Hepatocyte (in vitro differentiated cells): ENCODE results near the gene FAM184A. TPM values are rescaled to one million over a fixed set of nuclear protein-coding genes. Genes with fewer than 3 reads are reported as not detected.

ENCODE experiments used
- DNase-seq: peaks from one replicate; pipeline ENCODE4 v3.0.0-alpha.2; 2016; ENCODE audit warnings: low spot score
- H2AFZ ChIP-seq: fragments of 200-600 bp; sonication (generic); 2 replicates; pipeline ENCODE4 v1.6.0; 2016; ENCODE audit warnings: antibody characterized with exemption, mild to moderate bottlenecking
- H3K27ac ChIP-seq: fragments of 200-600 bp; sonication (generic); 2 replicates; pipeline ENCODE4 v1.5.1; 2016; ENCODE audit warnings: mild to moderate bottlenecking
- H3K27me3 ChIP-seq: fragments of 200-600 bp; sonication (generic); 2 replicates; pipeline ENCODE4 v1.6.1; 2016
- H3K36me3 ChIP-seq: fragments of 200-600 bp; sonication (generic); replicated peaks from 2 replicates; pipeline ENCODE4 v1.5.1; 2016; ENCODE audit warnings: low read depth; ENCODE audit not compliant: insufficient read depth
- H3K4me1 ChIP-seq: fragments of 200-600 bp; sonication (generic); 2 replicates; pipeline ENCODE4 v1.5.1; 2016; ENCODE audit warnings: mild to moderate bottlenecking, moderate library complexity; ENCODE audit not compliant: insufficient read depth
- H3K4me2 ChIP-seq: fragments of 200-600 bp; sonication (generic); 2 replicates; pipeline ENCODE4 v1.6.0; 2016
- H3K4me3 ChIP-seq: fragments of 200-600 bp; sonication (generic); 2 replicates; pipeline ENCODE4 v1.5.1; 2016; ENCODE audit warnings: mild to moderate bottlenecking
- H3K79me2 ChIP-seq: fragments of 200-600 bp; sonication (generic); 2 replicates; pipeline ENCODE4 v1.6.0; 2017; ENCODE audit warnings: mild to moderate bottlenecking
- H3K9me2 ChIP-seq: fragments of 200-600 bp; sonication (generic); replicated peaks from 2 replicates; pipeline ENCODE4 v1.6.0; 2017; ENCODE audit warnings: mild to moderate bottlenecking; ENCODE audit not compliant: insufficient read depth
- H3K9me3 ChIP-seq: fragments of 200-600 bp; sonication (generic); 2 replicates; pipeline ENCODE4 v1.5.1; 2016; ENCODE audit warnings: low read depth, mild to moderate bottlenecking
- H4K20me1 ChIP-seq: fragments of 200-600 bp; sonication (generic); 2 replicates; pipeline ENCODE4 v1.6.0; 2016; ENCODE audit warnings: mild to moderate bottlenecking; ENCODE audit not compliant: insufficient read depth, poor library complexity, severe bottlenecking
- CTCF ChIP-seq: fragments of 200-600 bp; sonication (generic); IDR thresholded peaks from 2 replicates; pipeline ENCODE4 v1.5.1; 2016; ENCODE audit warnings: antibody characterized with exemption, mild to moderate bottlenecking; ENCODE audit not compliant: poor library complexity
- EZH2 ChIP-seq: fragments of 200-600 bp; sonication (generic); IDR thresholded peaks from 2 replicates; pipeline ENCODE4 v1.6.1; 2016; ENCODE audit warnings: antibody characterized with exemption, mild to moderate bottlenecking, borderline replicate concordance
- EZH2phosphoT487 ChIP-seq: fragments of 200-600 bp; sonication (generic); IDR thresholded peaks from one replicate; pipeline ENCODE4 v1.6.1; 2018; ENCODE audit warnings: antibody characterized with exemption, mild to moderate bottlenecking, low read depth, moderate library complexity; ENCODE audit not compliant: unreplicated experiment, severe bottlenecking
- WGBS: methylation state at CpG from one replicate; pipeline ENCODE4 v1.1.6; 2016; ENCODE audit warnings: low lambda C conversion rate; ENCODE audit errors: missing lambda C conversion rate; 5-methylcytosine and 5-hydroxymethylcytosine counted together
- polyA plus RNA-seq: library from polyadenylated mRNA; unstranded; fragments of >200 nt; fragmentation: Nextera tagmentation; extraction: Ambion mirVana; gene quantifications from 2 replicates; pipeline ENCODE4 v1.2.1, GENCODE V29; 2016
- total RNA-seq: library from RNA; depleted of rRNA; stranded (reverse); fragments of >200 nt; gene quantifications from 2 replicates; pipeline ENCODE4 v1.2.3, GENCODE V29; 2014

FAM184A gene
- total and polyA plus RNA-seq, 2 experiments from 2014 or later = 5.6 to 14.1 TPM

GRCh38 chr6:118967239-118967638, 111.2 kb downstream of the FAM184A start:
- H3K27ac ChIP-seq = no peak overlapping the region
- no peaks in the 10 kb centered on the region for H3K9me3 ChIP-seq
- H3K4me1 ChIP-seq = peaks cover 4% of the 10 kb centered on the region
- H3K4me2 ChIP-seq = no peak overlapping the region
- WGBS = 85% methylated on average over 2 of the region's 2 CpGs
- H3K36me3 ChIP-seq = no peaks in the 10 kb centered on the region
- H3K9me2 ChIP-seq = no peaks in the 10 kb centered on the region
- H3K27me3 ChIP-seq = no peaks in the 10 kb centered on the region
- DNase-seq = no peak
- no peak overlapping the region for H3K4me3 ChIP-seq
- no peaks in the 10 kb centered on the region for H4K20me1 ChIP-seq
- TF ChIP-seq EZH2 (no peak), EZH2phosphoT487 (no peak), CTCF (no peak)
- H3K79me2 ChIP-seq = no peaks in the 10 kb centered on the region
- H2AFZ ChIP-seq = no peak overlapping the region

DNA sequence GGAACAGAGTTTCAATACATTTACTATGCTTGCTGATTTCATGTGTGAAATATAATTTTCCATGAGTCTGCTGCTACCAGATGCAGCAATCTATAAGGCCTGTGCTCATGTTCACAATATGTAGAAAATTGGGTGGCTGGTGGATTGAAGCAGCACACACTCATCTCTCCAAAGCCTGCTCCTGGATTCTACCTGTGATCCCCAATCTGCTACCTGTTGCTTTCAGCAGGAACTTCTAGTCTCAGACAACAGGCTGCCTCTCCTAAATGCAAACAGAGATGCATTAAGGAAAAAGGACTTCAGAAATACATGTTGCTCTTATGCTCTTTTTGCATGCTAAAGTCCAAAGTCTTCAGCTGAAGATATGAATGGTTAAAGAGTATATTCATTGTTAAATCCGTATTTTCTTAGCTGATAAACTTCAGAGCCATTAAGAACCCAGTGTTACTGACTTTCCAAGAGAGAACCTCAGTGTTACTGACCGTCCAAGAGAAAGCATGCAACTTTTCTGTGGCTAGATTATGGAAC, 112.6 kb downstream of the FAM184A start:
- Histone ChIP-seq H3K4me3 (no peak overlapping the region), H3K36me3 (no peaks in the 10 kb centered on the region), H3K9me2 (no peaks in the 10 kb centered on the region), H3K27me3 (no peaks in the 10 kb centered on the region), H3K27ac (peak overlapping the region; percentile 38), H3K4me1 (peaks cover 4% of the 10 kb centered on the region), H2AFZ (no peak overlapping the region), H3K4me2 (peak overlapping the region; percentile 26), H4K20me1 (no peaks in the 10 kb centered on the region), H3K9me3 (no peaks in the 10 kb centered on the region), H3K79me2 (no peaks in the 10 kb centered on the region)
- TF ChIP-seq EZH2 (no peak), CTCF (no peak), EZH2phosphoT487 (no peak)
- WGBS = 65% methylated on average over 2 of the region's 2 CpGs
- no peak for DNase-seq

- H3K4me2 ChIP-seq = peak overlapping the region; percentile 26
- H3K27ac ChIP-seq = peak overlapping the region; percentile 38
Measured at GRCh38 chr6:118965371-118965770, 113.1 kb downstream of the FAM184A start.

More at GRCh38 chr6:118965371-118965770, 113.1 kb downstream of the FAM184A start:
- H3K27me3 ChIP-seq = no peaks in the 10 kb centered on the region
- H3K9me3 ChIP-seq = no peaks in the 10 kb centered on the region
- H3K36me3 ChIP-seq = no peaks in the 10 kb centered on the region
- H3K4me3 ChIP-seq = no peak overlapping the region
- H4K20me1 ChIP-seq = no peaks in the 10 kb centered on the region
- 80% methylated on average over 3 of the region's 3 CpGs for WGBS
- peaks cover 4% of the 10 kb centered on the region for H3K4me1 ChIP-seq
- TF ChIP-seq EZH2phosphoT487 (no peak), CTCF (no peak), EZH2 (no peak)
- H2AFZ ChIP-seq = no peak overlapping the region
- no peaks in the 10 kb centered on the region for H3K79me2 ChIP-seq
- peak; percentile 50 for DNase-seq
- no peaks in the 10 kb centered on the region for H3K9me2 ChIP-seq
